Small intestine (tissue), 7 donors: ENCODE results near the gene ANKRD39. TPM values are rescaled to one million over a fixed set of nuclear protein-coding genes. Genes with fewer than 3 reads are reported as not detected.

Experiments used
- DNase-seq, 2 donors: peaks; one replicate each; pipeline versions ENCODE4 v3.0.0 to v3.0.0-alpha.2; 2013
- FAIRE-seq: peaks from 2 replicates; lab custom pipeline; 2012; peaks lifted over from hg19 to GRCh38; lab: Jason Lieb, UNC
- H3K27ac ChIP-seq, 3 donors: one replicate each; pipeline ENCODE4 v1.5.1; 2013; ENCODE audit warnings: low read length in 2 of 3, mild to moderate bottlenecking in 2 of 3, control low read depth in 1 of 3, inconsistent platforms in 1 of 3, low read depth in 1 of 3, moderate library complexity in 1 of 3
- H3K27me3 ChIP-seq, 3 donors: one replicate each; pipeline ENCODE4 v1.6.1; 2013; ENCODE audit warnings: low read length in 3 of 3, inconsistent platforms in 1 of 3; ENCODE audit not compliant: control insufficient read depth in 3 of 3, insufficient read depth in 3 of 3
- H3K36me3 ChIP-seq, 3 donors: one replicate each; pipeline ENCODE4 v1.6.1; 2013; ENCODE audit warnings: low read length in 3 of 3, inconsistent platforms in 1 of 3, low read depth in 1 of 3, mild to moderate bottlenecking in 1 of 3, moderate library complexity in 1 of 3; ENCODE audit not compliant: control insufficient read depth in 3 of 3, insufficient read depth in 2 of 3
- H3K4me1 ChIP-seq, 3 donors: one replicate each; pipeline ENCODE4 v1.6.1; 2013; ENCODE audit warnings: low read length in 2 of 3, inconsistent platforms in 1 of 3, low read depth in 1 of 3, mild to moderate bottlenecking in 1 of 3, moderate library complexity in 1 of 3; ENCODE audit not compliant: control insufficient read depth in 3 of 3, insufficient read depth in 2 of 3
- H3K4me3 ChIP-seq, 3 donors: one replicate each; pipeline ENCODE4 v1.5.1; 2013; ENCODE audit warnings: low read length in 3 of 3, control low read depth in 1 of 3, inconsistent platforms in 1 of 3, low read depth in 1 of 3, mild to moderate bottlenecking in 1 of 3, moderate library complexity in 1 of 3
- H3K9me3 ChIP-seq, 2 donors: one replicate each; pipeline ENCODE4 v1.6.1; 2013; ENCODE audit warnings: low read depth in 1 of 2, low read length in 1 of 2; ENCODE audit not compliant: control insufficient read depth in 2 of 2, insufficient read depth in 1 of 2
- WGBS, 3 donors: extraction: QIAGEN DNeasy Blood & Tissue Kit; methylation state at CpG; one replicate each; pipeline ENCODE4 v1.1.7; 2013; 5-methylcytosine and 5-hydroxymethylcytosine counted together
- polyA plus RNA-seq, 4 donors: library from polyadenylated mRNA; stranded (reverse) in 3 of 4; unstranded in 1 of 4; fragments of 200-250 nt in 3 of 4; fragments of 120-200 nt in 1 of 4; gene quantifications; one replicate each; pipeline versions ENCODE4 v1.2.1 to v1.2.3, GENCODE V29; 2013
- donor health status: healthy with polysubstance abuse.
- donor health status: control.
- donor health status: control.
- donor health status: Bipolar disorder and iron deficiency.
- donor health status: healthy.

Gene ANKRD39
- polyA plus RNA-seq, 4 donors: 9.3 to 23.0 (median 16.5) TPM

DNA sequence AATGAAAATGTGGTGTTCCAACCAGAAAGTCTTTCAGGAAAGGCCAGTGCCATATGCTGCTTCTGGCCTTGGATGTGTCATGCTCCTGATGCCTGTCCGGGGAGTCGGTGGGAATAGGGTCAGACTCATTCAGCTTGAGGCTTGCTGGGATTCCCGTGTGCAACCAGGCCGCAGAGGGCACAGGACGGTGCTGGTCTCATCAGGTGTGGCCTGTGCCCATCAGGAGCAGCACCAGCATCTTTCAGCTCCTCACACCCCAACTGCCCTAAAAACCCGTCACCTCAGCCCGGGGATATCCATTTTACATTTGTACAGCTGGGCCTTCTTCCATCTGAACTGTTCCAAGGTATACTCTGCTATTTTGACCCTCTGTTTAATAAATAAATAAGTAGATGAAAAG is 55.1 kb downstream of the ANKRD39 start:
- WGBS, 3 donors: 89 to 95% (median 94%) methylated on average over 7 of the region's 7 CpGs
- no peak overlapping the region for H3K4me3 ChIP-seq
- DNase-seq (no peak), FAIRE-seq (no peak)
- no peaks in the 10 kb centered on the region for H3K27me3 ChIP-seq
- peaks cover 4 to 66% (median 6%) of the 10 kb centered on the region in 3 donors for H3K36me3 ChIP-seq
- peaks cover 0 to 6% (median 0%) of the 10 kb centered on the region in 3 donors for H3K4me1 ChIP-seq
- no peaks in the 10 kb centered on the region for H3K9me3 ChIP-seq
- H3K27ac ChIP-seq: no peak overlapping the region

DNA sequence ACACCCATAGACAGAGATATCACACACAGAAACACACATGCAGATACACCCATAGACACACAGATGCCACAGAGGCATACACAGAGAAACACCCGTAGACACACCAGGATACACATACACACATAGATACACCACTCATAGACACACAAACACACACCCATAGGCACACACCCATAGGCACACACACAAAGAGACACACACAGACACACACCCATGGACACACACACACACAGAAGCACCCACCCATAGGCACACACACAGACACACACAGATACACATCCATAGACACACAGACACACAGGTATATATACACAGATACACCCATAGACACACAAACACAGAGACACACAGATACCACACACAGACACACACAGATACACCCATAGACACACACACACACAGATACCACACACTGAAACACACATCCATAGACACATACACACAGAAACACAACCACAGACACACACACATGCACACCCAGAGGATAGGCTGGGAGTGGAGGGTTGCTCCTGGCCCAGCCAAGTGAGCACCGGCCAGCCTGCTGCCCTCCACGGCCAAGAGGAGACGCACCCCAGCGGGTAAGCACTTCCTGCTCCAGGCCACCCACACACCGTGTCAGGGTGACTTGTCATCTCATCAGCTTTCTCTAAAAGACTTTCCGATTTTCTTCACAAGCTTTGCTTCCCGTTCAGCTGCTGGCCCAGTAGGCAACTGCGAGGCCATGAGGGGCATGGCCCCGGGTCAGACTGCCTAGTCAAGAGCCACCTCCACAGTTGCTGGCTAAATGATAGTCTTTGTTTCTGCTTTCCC is 55.8 kb downstream of the ANKRD39 start:
- Histone ChIP-seq H3K9me3 (no peaks in the 10 kb centered on the region), H3K27ac (no peak overlapping the region), H3K27me3 (no peaks in the 10 kb centered on the region), H3K4me1 (peaks cover 0 to 6% (median 0%) of the 10 kb centered on the region in 3 donors), H3K36me3 (peaks cover 4 to 71% (median 6%) of the 10 kb centered on the region in 3 donors), H3K4me3 (no peak overlapping the region)
- FAIRE-seq (no peak), DNase-seq (no peak)
- WGBS, 3 donors: 74 to 86% (median 81%) methylated on average over 10 of the region's 10 CpGs

DNA sequence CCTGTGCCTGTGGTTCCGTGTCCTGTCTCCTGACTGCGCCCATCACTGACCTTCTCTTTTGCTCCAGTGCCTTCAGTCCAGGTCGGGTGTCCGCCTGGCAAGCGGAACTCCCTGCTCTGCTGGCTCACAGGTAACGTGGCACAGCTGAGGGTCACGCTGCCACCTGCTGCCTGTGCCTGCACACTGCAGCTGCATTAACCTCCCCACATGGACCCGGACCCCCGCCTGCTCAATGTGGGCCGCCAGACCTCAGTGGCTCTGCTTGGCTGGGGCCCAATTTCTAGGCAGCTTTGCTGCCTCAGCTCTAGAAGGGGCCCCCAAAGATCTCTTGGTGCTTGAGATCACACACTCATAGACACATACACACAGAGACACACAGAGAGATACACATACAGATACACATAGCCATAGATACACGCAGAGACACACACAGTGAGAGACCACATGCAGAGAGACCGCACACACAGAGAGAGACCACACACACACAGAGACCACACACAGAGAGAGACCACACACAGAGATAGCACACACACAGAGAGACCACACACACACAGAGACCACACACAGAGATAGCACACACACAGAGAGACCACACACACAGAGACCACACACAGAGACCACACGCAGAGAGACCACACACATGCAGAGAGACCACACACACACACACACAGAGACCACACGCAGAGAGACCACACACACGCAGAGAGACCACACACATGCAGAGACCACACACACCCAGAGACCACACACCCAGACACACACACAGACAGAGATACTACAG is 56.6 kb downstream of the ANKRD39 start:
- Histone ChIP-seq H3K36me3 (peaks cover 4 to 68% (median 6%) of the 10 kb centered on the region in 3 donors), H3K27me3 (no peaks in the 10 kb centered on the region), H3K9me3 (no peaks in the 10 kb centered on the region), H3K4me1 (peaks cover 0 to 6% (median 0%) of the 10 kb centered on the region in 3 donors), H3K4me3 (no peak overlapping the region), H3K27ac (no peak overlapping the region)
- DNase-seq (peak; percentile 77 to 83), FAIRE-seq (no peak)
- 29 to 44% (median 35%) methylated on average over 15 of the region's 15 CpGs for WGBS, 3 donors

DNA sequence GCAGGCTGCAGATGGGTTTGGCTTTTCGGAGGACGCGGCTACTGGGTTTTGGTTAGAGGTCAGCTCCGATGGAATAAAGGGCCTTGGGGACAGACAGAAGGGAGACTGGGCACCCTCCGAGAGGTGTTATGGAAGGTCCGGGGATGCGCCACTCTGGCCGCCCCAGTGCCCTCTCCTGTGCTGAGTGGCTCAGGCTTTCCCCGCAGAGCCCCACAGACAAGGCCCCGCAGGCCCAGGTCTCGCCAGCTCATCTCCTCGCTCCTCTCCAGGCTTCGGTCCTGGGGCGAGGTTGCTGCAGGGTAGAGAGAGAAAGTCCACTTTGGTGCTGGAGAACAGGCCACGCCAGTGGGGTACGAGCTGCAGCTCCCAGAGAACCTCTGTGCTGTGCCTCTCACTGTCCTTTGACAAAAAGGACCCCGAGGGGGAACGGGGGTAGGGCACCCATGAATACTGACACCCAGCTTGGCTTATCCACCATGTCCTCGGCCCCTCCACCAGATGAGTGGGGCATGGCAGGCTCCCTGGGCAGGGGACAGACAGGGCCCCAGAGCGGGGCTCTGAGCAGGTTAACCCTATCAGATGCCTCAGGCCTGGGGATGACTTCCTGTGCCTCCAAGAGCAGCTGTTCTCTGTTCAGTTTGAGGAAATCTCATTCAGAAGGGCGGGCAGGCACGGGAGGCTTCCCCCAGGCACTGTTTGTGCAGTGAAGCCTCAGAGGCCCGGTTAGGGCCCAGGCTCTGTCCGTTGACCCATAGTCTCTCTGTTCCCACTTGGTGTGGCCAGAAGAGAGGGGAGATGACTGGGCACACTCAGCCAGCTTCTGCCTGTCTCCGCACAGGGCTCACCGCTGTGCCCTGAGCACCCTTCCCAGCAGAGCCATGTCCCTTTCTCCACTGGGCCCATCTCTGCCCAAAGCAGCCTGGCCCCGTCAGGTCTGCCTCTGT is 57.5 kb downstream of the ANKRD39 start:
- no peak for DNase-seq
- no peak overlapping the region for H3K27ac ChIP-seq
- 83 to 87% (median 86%) methylated on average over 27 of the region's 27 CpGs for WGBS, 3 donors

DNA sequence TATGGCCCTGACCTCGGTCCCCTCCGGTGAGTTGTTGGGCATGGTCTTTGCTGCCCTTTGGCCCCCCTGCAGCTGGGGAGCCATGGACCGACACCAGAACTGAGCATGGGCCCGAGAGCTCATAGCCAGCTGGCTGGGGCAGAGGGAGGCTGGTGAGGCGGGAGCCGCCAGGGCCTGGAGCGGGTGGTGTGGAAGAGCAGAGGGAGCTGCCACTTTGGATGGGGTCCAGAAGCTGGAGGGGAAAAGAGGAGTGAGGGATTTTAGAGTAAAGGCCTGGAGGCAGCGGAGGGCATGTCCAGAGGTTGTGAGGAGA is 58.2 kb downstream of the ANKRD39 start:
- DNase-seq: no peak
- Histone ChIP-seq H3K4me3 (no peak overlapping the region), H3K27me3 (no peaks in the 10 kb centered on the region), H3K9me3 (no peaks in the 10 kb centered on the region), H3K27ac (no peak overlapping the region), H3K4me1 (peaks cover 0 to 6% (median 0%) of the 10 kb centered on the region in 3 donors), H3K36me3 (peaks cover 4 to 66% (median 8%) of the 10 kb centered on the region in 3 donors)
- WGBS, 3 donors: 93 to 96% (median 94%) methylated on average over 8 of the region's 8 CpGs
- no peak for FAIRE-seq

More for the DNA sequence above, 57.5 kb downstream of the ANKRD39 start:
- no peaks in the 10 kb centered on the region for H3K27me3 ChIP-seq
- FAIRE-seq: no peak
- no peak overlapping the region for H3K4me3 ChIP-seq
- H3K36me3 ChIP-seq: peaks cover 4 to 68% (median 6%) of the 10 kb centered on the region in 3 donors
- H3K9me3 ChIP-seq: no peaks in the 10 kb centered on the region
- H3K4me1 ChIP-seq: peaks cover 0 to 6% (median 0%) of the 10 kb centered on the region in 3 donors

DNA sequence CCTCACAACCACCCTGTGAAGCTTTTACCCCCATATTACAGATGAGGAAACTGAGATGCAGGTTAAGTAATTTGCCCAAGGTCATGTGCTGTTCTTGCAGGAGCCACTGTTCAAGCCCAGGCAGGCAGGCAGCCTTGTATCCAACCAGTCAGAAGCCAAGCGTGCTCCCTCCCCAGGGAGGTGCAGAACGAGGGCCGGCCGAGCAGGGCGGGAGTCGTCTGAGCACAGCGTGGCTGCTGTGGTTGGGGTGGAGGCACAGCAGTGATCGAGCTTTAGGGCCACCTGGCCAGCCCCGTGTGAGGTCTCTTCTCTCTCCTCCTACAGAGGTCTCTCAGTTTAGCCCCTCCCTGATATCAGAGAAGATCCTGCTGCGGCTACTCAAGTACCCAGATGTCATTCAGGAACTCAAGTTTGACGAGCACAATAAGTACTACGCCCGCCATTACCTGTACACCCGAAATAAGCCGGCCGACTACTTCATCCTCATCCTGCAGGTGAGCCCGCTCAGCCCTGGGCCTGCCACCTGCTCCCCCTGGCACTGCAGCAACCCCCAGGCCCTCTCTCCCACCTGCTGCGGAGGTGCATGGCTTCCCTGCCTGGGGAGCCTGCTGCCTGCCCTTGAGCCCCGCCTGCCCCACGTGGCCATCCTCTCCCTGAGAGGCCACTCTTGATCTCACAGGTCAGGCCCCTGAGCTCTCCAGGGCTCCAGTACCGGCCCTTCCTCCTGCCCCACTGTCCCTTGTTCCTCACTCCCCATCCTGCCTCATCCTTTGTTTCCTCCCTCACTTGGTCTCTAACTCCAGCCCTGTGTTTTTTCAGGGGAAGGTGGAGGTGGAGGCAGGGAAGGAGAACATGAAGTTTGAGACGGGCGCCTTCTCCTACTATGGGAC is 58.8 kb downstream of the ANKRD39 start:
- H3K4me3 ChIP-seq: no peak overlapping the region
- H3K36me3 ChIP-seq: peaks cover 4 to 62% (median 8%) of the 10 kb centered on the region in 3 donors
- WGBS, 3 donors: 86 to 89% (median 87%) methylated on average over 18 to 23 of the region's 23 CpGs
- H3K27me3 ChIP-seq: no peaks in the 10 kb centered on the region
- H3K27ac ChIP-seq: no peak overlapping the region
- H3K4me1 ChIP-seq: peaks cover 0 to 6% (median 0%) of the 10 kb centered on the region in 3 donors
- no peaks in the 10 kb centered on the region for H3K9me3 ChIP-seq
- DNase-seq: no peak
- FAIRE-seq: no peak
